Sigmoid colon (tissue), 7 donors: ENCODE measurements around the gene SAFB. TPM values are rescaled to one million over a fixed set of nuclear protein-coding genes. Genes with fewer than 3 reads are reported as not detected.

Source experiments
- DNase-seq: peaks from one replicate; pipeline ENCODE4 v3.0.0-alpha.2; 2019
- H3K27ac ChIP-seq, 4 donors: fragments of 200-600 bp; sonication (generic); one replicate each; pipeline ENCODE4 v1.5.1; 2016 to 2019; ENCODE audit warnings: mild to moderate bottlenecking in 1 of 4
- H3K27me3 ChIP-seq, 3 donors: fragments of 200-600 bp; sonication (generic); one replicate each; pipeline ENCODE4 v1.5.1; 2019; ENCODE audit warnings: mild to moderate bottlenecking in 1 of 3
- H3K36me3 ChIP-seq, 4 donors: fragments of 200-600 bp; sonication (generic); one replicate each; pipeline ENCODE4 v1.5.1; 2016 to 2019
- H3K4me1 ChIP-seq, 4 donors: fragments of 200-600 bp; sonication (generic); one replicate each; pipeline ENCODE4 v1.5.1; 2017 to 2019
- H3K4me3 ChIP-seq, 4 donors: fragments of 200-600 bp; sonication (generic); one replicate each; pipeline ENCODE4 v1.5.1; 2017 to 2019; ENCODE audit warnings: mild to moderate bottlenecking in 2 of 4, moderate library complexity in 1 of 4
- H3K9me3 ChIP-seq, 4 donors: fragments of 200-600 bp in 3 of 4; sonication (generic) in 3 of 4; one replicate each; pipeline versions ENCODE4 v1.5.1 to v1.6.1; 2013 to 2019
- EP300 ChIP-seq, 4 donors: sonication (generic); formaldehyde crosslinking; IDR thresholded peaks; one replicate each; pipeline ENCODE4 v1.6.1; 2017; ENCODE audit warnings: antibody characterized with exemption in 4 of 4
- POLR2A ChIP-seq, 2 donors: fragments of 450-650 bp; IDR thresholded peaks; one replicate each; pipeline ENCODE4 v1.6.1; 2016; ENCODE audit warnings: antibody characterized with exemption in 2 of 2, mild to moderate bottlenecking in 2 of 2, moderate library complexity in 2 of 2
- POLR2AphosphoS5 ChIP-seq, 4 donors: sonication (generic); formaldehyde crosslinking; IDR thresholded peaks; one replicate each; pipeline ENCODE4 v1.6.1; 2017; ENCODE audit warnings: antibody characterized with exemption in 4 of 4
- WGBS, 2 donors: extraction: QIAGEN DNeasy Blood & Tissue Kit; methylation state at CpG; one replicate each; pipeline ENCODE4 v1.1.7; 2013; 5-methylcytosine and 5-hydroxymethylcytosine counted together
- intact Hi-C: fragments of 100-400 bp; cut with DNase I; formaldehyde crosslinking; loops from one replicate; pipeline ENCODE4 v1.15.1; 2023
- polyA plus RNA-seq, 3 donors: library from polyadenylated mRNA; stranded (reverse); fragments of 200-250 nt; gene quantifications; one replicate each; pipeline ENCODE4 v1.2.3, GENCODE V29; 2013
- total RNA-seq, 4 donors: library from RNA; depleted of rRNA; stranded (reverse); fragments of >200 nt; gene quantifications; one replicate each; pipeline ENCODE4 v1.1.0, GENCODE V29; 2016
- TF ChIP-seq, protein P1 (sequence below), 4 experiments: fragments of 450-650 bp in 3 of 4; fragments of 200-600 bp in 1 of 4; IDR thresholded peaks; one replicate each; pipeline ENCODE4 v1.5.1; 2016 to 2019; ENCODE audit warnings: antibody characterized with exemption in 4 of 4, mild to moderate bottlenecking in 3 of 4, moderate library complexity in 2 of 4
- donor health status: healthy with polysubstance abuse.
- donor health status: Bipolar disorder and iron deficiency.
- donor health status: healthy.

Gene SAFB
- total and polyA plus RNA-seq, 7 donors, result 25.7 to 75.9 (median 54.6) TPM

DNA sequence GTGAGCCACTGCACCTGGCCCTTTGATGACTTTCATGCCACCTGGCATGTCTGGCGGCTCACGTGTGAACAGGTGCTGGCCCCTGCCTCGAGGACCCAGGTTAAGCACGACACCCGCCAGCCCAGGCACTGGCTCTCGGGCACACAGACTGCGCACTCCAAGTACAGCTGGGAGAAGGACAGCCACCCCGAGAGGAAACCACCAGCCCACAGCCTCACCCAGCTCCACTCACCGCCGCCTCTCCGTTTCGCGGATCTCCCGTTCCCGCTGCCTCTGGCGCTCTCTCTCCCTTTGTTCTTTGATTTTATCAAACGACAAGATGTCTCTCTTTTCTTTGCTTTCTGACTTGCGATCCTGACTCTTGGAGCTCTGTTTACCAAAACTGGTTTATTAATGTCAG, 27.8 kb upstream of the SAFB start:
- H3K27me3 ChIP-seq, result no peaks in the 10 kb centered on the region
- no peaks in the 10 kb centered on the region for H3K4me1 ChIP-seq
- no peak overlapping the region for H3K27ac ChIP-seq
- peaks cover 79 to 100% (median 99%) of the 10 kb centered on the region in 4 donors for H3K36me3 ChIP-seq
- no peak overlapping the region for H3K4me3 ChIP-seq
- no peak for DNase-seq
- TF ChIP-seq POLR2AphosphoS5 (IDR thresholded peaks at IDR 0.05), result no peak
- no peak for TF ChIP-seq POLR2A (IDR thresholded peaks at IDR 0.05)
- TF ChIP-seq EP300 (IDR thresholded peaks at IDR 0.05), result no peak
- TF ChIP-seq, protein P1, sequence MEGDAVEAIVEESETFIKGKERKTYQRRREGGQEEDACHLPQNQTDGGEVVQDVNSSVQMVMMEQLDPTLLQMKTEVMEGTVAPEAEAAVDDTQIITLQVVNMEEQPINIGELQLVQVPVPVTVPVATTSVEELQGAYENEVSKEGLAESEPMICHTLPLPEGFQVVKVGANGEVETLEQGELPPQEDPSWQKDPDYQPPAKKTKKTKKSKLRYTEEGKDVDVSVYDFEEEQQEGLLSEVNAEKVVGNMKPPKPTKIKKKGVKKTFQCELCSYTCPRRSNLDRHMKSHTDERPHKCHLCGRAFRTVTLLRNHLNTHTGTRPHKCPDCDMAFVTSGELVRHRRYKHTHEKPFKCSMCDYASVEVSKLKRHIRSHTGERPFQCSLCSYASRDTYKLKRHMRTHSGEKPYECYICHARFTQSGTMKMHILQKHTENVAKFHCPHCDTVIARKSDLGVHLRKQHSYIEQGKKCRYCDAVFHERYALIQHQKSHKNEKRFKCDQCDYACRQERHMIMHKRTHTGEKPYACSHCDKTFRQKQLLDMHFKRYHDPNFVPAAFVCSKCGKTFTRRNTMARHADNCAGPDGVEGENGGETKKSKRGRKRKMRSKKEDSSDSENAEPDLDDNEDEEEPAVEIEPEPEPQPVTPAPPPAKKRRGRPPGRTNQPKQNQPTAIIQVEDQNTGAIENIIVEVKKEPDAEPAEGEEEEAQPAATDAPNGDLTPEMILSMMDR (IDR thresholded peaks at IDR 0.05), result no peak
- WGBS, 2 donors, result 92 to 93% methylated on average over 18 of the region's 18 CpGs
- intact Hi-C loops, result no loop called here
- no peaks in the 10 kb centered on the region for H3K9me3 ChIP-seq

DNA sequence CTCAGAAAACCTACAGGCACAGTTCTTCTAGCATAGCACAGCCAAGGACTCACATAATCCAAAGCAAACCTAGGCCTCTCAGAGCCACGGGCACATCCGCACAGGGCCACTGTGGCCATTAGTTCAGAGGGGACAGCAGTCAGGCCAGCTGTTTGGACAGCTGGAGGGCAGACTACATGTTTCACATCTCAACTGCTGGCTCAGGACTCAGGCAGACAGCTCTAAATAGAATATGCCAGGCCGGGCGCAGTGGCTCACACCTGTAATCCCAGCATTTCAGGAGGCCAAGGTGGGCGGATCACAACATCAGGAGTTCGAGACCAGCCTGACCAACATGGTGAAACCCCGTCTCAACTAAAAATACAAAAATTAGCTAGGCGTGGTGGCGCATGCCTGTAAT, 27.1 kb upstream of the SAFB start:
- H3K27ac ChIP-seq, result no peak overlapping the region
- peaks cover 79 to 100% (median 98%) of the 10 kb centered on the region in 4 donors for H3K36me3 ChIP-seq
- H3K27me3 ChIP-seq, result no peaks in the 10 kb centered on the region
- no peak for DNase-seq
- intact Hi-C loops, result no loop called here
- no peak overlapping the region for H3K4me3 ChIP-seq
- WGBS, 2 donors, result 97% methylated on average over 9 of the region's 9 CpGs
- no peaks in the 10 kb centered on the region for H3K9me3 ChIP-seq
- no peaks in the 10 kb centered on the region for H3K4me1 ChIP-seq
- TF ChIP-seq, protein P1 (IDR thresholded peaks at IDR 0.05), result no peak
- TF ChIP-seq POLR2A (IDR thresholded peaks at IDR 0.05) (no peak), POLR2AphosphoS5 (IDR thresholded peaks at IDR 0.05) (no peak), EP300 (IDR thresholded peaks at IDR 0.05) (no peak)

DNA sequence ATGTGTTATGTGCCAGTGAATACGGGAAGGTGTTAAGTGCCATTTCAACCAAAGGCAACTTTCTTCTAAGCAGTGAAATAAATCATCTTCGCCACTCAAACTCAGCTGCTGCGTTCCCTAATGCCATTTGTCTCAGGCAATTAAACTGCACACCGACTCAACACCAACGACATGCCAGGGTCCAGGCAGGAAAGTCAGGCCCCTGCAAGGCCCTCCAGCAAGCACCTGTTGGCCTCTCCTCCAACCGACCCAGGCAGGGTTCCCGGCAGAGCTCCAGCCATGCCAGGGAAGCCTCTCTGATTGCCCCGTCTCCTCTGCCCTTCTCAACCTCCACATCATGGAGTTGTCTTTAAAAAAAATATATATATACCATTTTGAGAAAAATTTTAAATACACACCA, 22.1 kb upstream of the SAFB start:
- H3K27ac ChIP-seq, result no peak overlapping the region
- H3K4me3 ChIP-seq, result no peak overlapping the region
- H3K4me1 ChIP-seq, result no peaks in the 10 kb centered on the region
- 89 to 91% methylated on average over 8 of the region's 8 CpGs for WGBS, 2 donors
- DNase-seq, result no peak
- no peaks in the 10 kb centered on the region for H3K9me3 ChIP-seq
- intact Hi-C loops, result no loop called here
- TF ChIP-seq, protein P1 (IDR thresholded peaks at IDR 0.05), result no peak
- TF ChIP-seq EP300 (IDR thresholded peaks at IDR 0.05) (no peak), POLR2A (IDR thresholded peaks at IDR 0.05) (no peak), POLR2AphosphoS5 (IDR thresholded peaks at IDR 0.05) (no peak)
- H3K36me3 ChIP-seq, result peaks cover 49 to 98% (median 80%) of the 10 kb centered on the region in 4 donors
- H3K27me3 ChIP-seq, result no peaks in the 10 kb centered on the region

DNA sequence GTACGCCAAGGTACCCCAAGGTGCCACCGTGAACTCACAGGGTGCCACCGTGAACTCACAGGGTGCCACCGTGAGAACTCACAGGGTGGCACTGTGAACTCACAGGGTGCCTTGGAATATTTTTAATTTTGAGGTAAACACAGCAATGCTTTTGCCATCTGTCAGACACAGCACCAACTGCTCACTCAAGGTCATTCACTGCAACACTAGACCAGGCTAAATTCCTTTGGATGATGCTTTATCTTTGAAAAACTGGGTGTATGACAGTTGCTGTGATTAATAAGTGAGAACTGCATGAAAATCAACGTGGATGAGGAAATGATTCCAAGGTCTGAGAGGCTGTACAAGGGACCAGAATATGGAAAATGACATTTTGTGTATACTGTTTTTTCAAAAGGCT, 19.3 kb upstream of the SAFB start:
- H3K9me3 ChIP-seq, result no peaks in the 10 kb centered on the region
- 86 to 92% methylated on average over 5 of the region's 5 CpGs for WGBS, 2 donors
- H3K36me3 ChIP-seq, result peaks cover 42 to 98% (median 76%) of the 10 kb centered on the region in 4 donors

More for the DNA sequence above, 19.3 kb upstream of the SAFB start:
- no peak overlapping the region for H3K4me3 ChIP-seq
- no peaks in the 10 kb centered on the region for H3K27me3 ChIP-seq
- intact Hi-C loops, result no loop called here
- TF ChIP-seq POLR2A (IDR thresholded peaks at IDR 0.05) (no peak), POLR2AphosphoS5 (IDR thresholded peaks at IDR 0.05) (no peak), EP300 (IDR thresholded peaks at IDR 0.05) (no peak)
- TF ChIP-seq, protein P1 (IDR thresholded peaks at IDR 0.05), result no peak
- H3K4me1 ChIP-seq, result no peaks in the 10 kb centered on the region
- DNase-seq, result no peak
- no peak overlapping the region for H3K27ac ChIP-seq
